ENCODE results near the gene B4GALNT2.
"Not testable (repeated sequence)": the region's sequence is repeated elsewhere in the genome, so short reads cannot be mapped to it uniquely, and the experiment has no call there.

The B4GALNT2 gene

GRCh38 chr17:49103360-49103759 lies 29.2 kb upstream of the B4GALNT2 start:
- not testable (repeated sequence) for H3K4me3 ChIP-seq (ENCODE audit: low read length in 2 of 2); H3K36me3 ChIP-seq (ENCODE audit: control insufficient read depth in 2 of 2, insufficient read depth in 2 of 2, low read length in 2 of 2); H3K9ac ChIP-seq (ENCODE audit: low read length in 2 of 2); H3K9me3 ChIP-seq (ENCODE audit: control insufficient read depth in 2 of 2, low read length in 2 of 2); H3K27ac ChIP-seq (ENCODE audit: low read length); H3K4me1 ChIP-seq (ENCODE audit: control insufficient read depth, insufficient read depth, low read length); H3K27me3 ChIP-seq (ENCODE audit: control insufficient read depth in 1 of 2, insufficient read depth in 2 of 2, low read length in 2 of 2)

GRCh38 chr17:49104511-49105074 lies 28.0 kb upstream of the B4GALNT2 start:
- peaks cover 6 to 7% of the 10 kb centered on the region in 2 donors for H3K27me3 ChIP-seq (ENCODE audit: control insufficient read depth in 1 of 2, insufficient read depth in 2 of 2, low read length in 2 of 2)
- no peaks in the 10 kb centered on the region for H3K36me3 ChIP-seq (ENCODE audit: control insufficient read depth in 2 of 2, insufficient read depth in 2 of 2, low read length in 2 of 2)
- H3K4me1 ChIP-seq (ENCODE audit: control insufficient read depth, insufficient read depth, low read length), result no peaks in the 10 kb centered on the region
- H3K9ac ChIP-seq (ENCODE audit: low read length in 2 of 2), result no peak overlapping the region
- no peak overlapping the region for H3K27ac ChIP-seq (ENCODE audit: low read length)
- H3K4me3 ChIP-seq (ENCODE audit: low read length in 2 of 2), result no peak overlapping the region
- no peaks in the 10 kb centered on the region for H3K9me3 ChIP-seq (ENCODE audit: control insufficient read depth in 2 of 2, low read length in 2 of 2)

DNA sequence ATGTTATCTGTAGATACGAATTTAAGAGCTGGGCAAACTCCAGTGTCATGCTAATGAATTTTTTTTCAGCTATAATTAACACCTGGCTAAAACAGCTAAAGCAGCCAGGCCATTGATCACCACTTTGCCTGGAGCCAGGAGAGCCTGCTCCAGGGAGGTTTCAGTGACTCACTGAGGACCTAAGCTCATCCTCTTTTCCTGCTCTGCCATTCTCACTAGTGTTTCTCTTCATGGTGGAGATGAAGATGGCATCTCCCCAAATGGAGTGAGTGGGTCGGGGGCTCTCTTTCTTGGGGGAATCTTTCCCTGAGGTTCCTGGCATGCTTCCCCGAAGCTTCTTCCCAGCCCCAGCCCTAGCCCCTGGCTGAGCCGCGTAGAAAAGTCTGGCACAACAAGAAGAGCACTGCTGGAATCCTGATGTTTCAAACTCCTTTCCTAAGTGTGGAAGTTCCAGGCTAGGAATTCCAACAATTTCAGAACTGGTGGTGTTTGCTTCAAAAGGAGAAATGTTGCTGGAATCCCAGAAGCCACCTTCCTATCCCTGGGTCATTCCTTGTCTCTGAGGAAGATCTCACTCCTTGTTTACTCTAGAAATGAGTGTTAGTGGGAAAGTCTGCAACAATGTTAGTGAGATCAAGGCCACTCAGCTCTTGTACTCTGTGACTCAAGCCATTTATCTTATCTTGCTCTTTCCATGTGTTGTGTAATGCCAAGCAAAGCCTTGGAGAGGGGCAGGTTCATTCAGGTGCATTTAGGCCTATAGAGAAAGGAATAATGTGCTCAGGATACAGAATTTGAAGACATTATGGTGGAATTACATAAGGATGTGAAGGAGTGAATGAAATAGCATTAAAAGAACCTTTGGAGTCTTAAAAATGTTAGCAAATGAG lies 26.0 kb upstream of the B4GALNT2 start:
- no peaks in the 10 kb centered on the region for H3K4me1 ChIP-seq (ENCODE audit: control insufficient read depth, insufficient read depth, low read length)
- peaks cover 6% of the 10 kb centered on the region in 2 donors for H3K27me3 ChIP-seq (ENCODE audit: control insufficient read depth in 1 of 2, insufficient read depth in 2 of 2, low read length in 2 of 2)
- H3K9ac ChIP-seq (ENCODE audit: low read length in 2 of 2), result no peak overlapping the region
- no peaks in the 10 kb centered on the region for H3K9me3 ChIP-seq (ENCODE audit: control insufficient read depth in 2 of 2, low read length in 2 of 2)
- no peaks in the 10 kb centered on the region for H3K36me3 ChIP-seq (ENCODE audit: control insufficient read depth in 2 of 2, insufficient read depth in 2 of 2, low read length in 2 of 2)
- no peak overlapping the region for H3K4me3 ChIP-seq (ENCODE audit: low read length in 2 of 2)
- H3K27ac ChIP-seq (ENCODE audit: low read length), result no peak overlapping the region

- Histone ChIP-seq H3K27me3 (ENCODE audit: control insufficient read depth in 1 of 2, insufficient read depth in 2 of 2, low read length in 2 of 2) (peaks cover 5 to 6% of the 10 kb centered on the region in 2 donors), H3K4me1 (ENCODE audit: control insufficient read depth, insufficient read depth, low read length) (no peaks in the 10 kb centered on the region), H3K4me3 (ENCODE audit: low read length in 2 of 2) (no peak overlapping the region), H3K27ac (ENCODE audit: low read length) (no peak overlapping the region), H3K9ac (ENCODE audit: low read length in 2 of 2) (no peak overlapping the region), H3K9me3 (ENCODE audit: control insufficient read depth in 2 of 2, low read length in 2 of 2) (no peaks in the 10 kb centered on the region), H3K36me3 (ENCODE audit: control insufficient read depth in 2 of 2, insufficient read depth in 2 of 2, low read length in 2 of 2) (no peaks in the 10 kb centered on the region)
These were observed 25.4 kb upstream of the B4GALNT2 start for GRCh38 chr17:49107211-49107557.

- Histone ChIP-seq H3K36me3 (ENCODE audit: control insufficient read depth in 2 of 2, insufficient read depth in 2 of 2, low read length in 2 of 2) (no peaks in the 10 kb centered on the region), H3K4me1 (ENCODE audit: control insufficient read depth, insufficient read depth, low read length) (no peaks in the 10 kb centered on the region), H3K4me3 (ENCODE audit: low read length in 2 of 2) (no peak overlapping the region), H3K27ac (ENCODE audit: low read length) (no peak overlapping the region), H3K9me3 (ENCODE audit: control insufficient read depth in 2 of 2, low read length in 2 of 2) (no peaks in the 10 kb centered on the region), H3K9ac (ENCODE audit: low read length in 2 of 2) (no peak overlapping the region), H3K27me3 (ENCODE audit: control insufficient read depth in 1 of 2, insufficient read depth in 2 of 2, low read length in 2 of 2) (peaks cover 5 to 6% of the 10 kb centered on the region in 2 donors)
These were observed 24.3 kb upstream of the B4GALNT2 start for GRCh38 chr17:49108318-49108717.

GRCh38 chr17:49110509-49110908 lies 22.1 kb upstream of the B4GALNT2 start:
- Histone ChIP-seq H3K27me3 (ENCODE audit: control insufficient read depth in 1 of 2, insufficient read depth in 2 of 2, low read length in 2 of 2) (peaks cover 0 to 2% of the 10 kb centered on the region in 2 donors), H3K4me1 (ENCODE audit: control insufficient read depth, insufficient read depth, low read length) (no peaks in the 10 kb centered on the region), H3K27ac (ENCODE audit: low read length) (no peak overlapping the region), H3K36me3 (ENCODE audit: control insufficient read depth in 2 of 2, insufficient read depth in 2 of 2, low read length in 2 of 2) (no peaks in the 10 kb centered on the region), H3K9me3 (ENCODE audit: control insufficient read depth in 2 of 2, low read length in 2 of 2) (no peaks in the 10 kb centered on the region), H3K4me3 (ENCODE audit: low read length in 2 of 2) (no peak overlapping the region), H3K9ac (ENCODE audit: low read length in 2 of 2) (no peak overlapping the region)

DNA sequence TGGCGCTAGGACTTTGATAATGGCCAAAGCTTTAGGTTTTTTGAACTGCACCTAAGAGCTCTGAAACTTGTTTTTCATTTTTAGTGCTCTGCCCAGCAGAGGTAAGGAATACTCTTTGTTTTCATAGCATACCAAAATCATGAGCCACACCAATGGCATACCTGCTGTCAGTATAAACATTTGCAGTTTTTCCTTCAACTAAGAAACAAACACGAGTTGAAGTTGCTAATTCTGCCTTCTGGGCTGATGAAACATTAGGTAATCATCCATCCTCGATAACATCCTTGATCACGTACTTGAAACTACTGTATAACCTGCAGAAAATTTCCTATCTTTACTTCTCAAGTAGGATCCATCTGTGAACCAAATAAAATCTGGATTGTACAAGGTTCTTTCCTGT lies 20.6 kb upstream of the B4GALNT2 start:
- no peaks in the 10 kb centered on the region for H3K9me3 ChIP-seq (ENCODE audit: control insufficient read depth in 2 of 2, low read length in 2 of 2)
- H3K4me3 ChIP-seq (ENCODE audit: low read length in 2 of 2), result no peak overlapping the region
- H3K4me1 ChIP-seq (ENCODE audit: control insufficient read depth, insufficient read depth, low read length), result no peaks in the 10 kb centered on the region
- no peak overlapping the region for H3K9ac ChIP-seq (ENCODE audit: low read length in 2 of 2)
- peaks cover 0 to under 1% of the 10 kb centered on the region in 2 donors for H3K27me3 ChIP-seq (ENCODE audit: control insufficient read depth in 1 of 2, insufficient read depth in 2 of 2, low read length in 2 of 2)
- H3K36me3 ChIP-seq (ENCODE audit: control insufficient read depth in 2 of 2, insufficient read depth in 2 of 2, low read length in 2 of 2), result no peaks in the 10 kb centered on the region
- H3K27ac ChIP-seq (ENCODE audit: low read length), result no peak overlapping the region

- Histone ChIP-seq H3K4me1 (ENCODE audit: control insufficient read depth, insufficient read depth, low read length) (no peaks in the 10 kb centered on the region), H3K27me3 (ENCODE audit: control insufficient read depth in 1 of 2, insufficient read depth in 2 of 2, low read length in 2 of 2) (peaks cover 0 to 2% of the 10 kb centered on the region in 2 donors), H3K27ac (ENCODE audit: low read length) (no peak overlapping the region), H3K4me3 (ENCODE audit: low read length in 2 of 2) (no peak overlapping the region), H3K36me3 (ENCODE audit: control insufficient read depth in 2 of 2, insufficient read depth in 2 of 2, low read length in 2 of 2) (no peaks in the 10 kb centered on the region), H3K9me3 (ENCODE audit: control insufficient read depth in 2 of 2, low read length in 2 of 2) (no peaks in the 10 kb centered on the region), H3K9ac (ENCODE audit: low read length in 2 of 2) (no peak overlapping the region)
These were observed 19.6 kb upstream of the B4GALNT2 start for GRCh38 chr17:49112936-49113335.

DNA sequence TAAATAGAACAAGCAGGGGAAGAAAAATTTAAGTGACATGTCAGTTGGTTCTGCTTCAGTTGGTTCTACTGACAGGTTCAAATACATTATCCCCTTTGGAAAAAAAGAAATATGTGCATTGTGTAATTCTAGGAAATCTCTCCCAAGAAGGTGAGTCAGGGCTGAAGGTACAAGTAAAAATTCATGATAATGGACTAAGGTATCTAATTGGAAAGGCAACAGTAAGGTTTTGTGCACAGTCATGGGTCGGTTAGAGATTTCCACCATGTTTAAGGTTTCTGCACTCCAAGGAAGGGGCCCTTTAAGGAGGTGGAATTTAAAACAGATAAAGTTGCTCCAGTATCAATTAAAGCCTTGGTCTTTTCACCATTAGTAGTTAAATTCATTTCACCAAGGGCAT lies 17.9 kb upstream of the B4GALNT2 start:
- Histone ChIP-seq H3K9me3 (ENCODE audit: control insufficient read depth in 2 of 2, low read length in 2 of 2) (no peaks in the 10 kb centered on the region), H3K9ac (ENCODE audit: low read length in 2 of 2) (no peak overlapping the region), H3K4me1 (ENCODE audit: control insufficient read depth, insufficient read depth, low read length) (no peaks in the 10 kb centered on the region), H3K27ac (ENCODE audit: low read length) (no peak overlapping the region), H3K4me3 (ENCODE audit: low read length in 2 of 2) (no peak overlapping the region), H3K36me3 (ENCODE audit: control insufficient read depth in 2 of 2, insufficient read depth in 2 of 2, low read length in 2 of 2) (no peaks in the 10 kb centered on the region), H3K27me3 (ENCODE audit: control insufficient read depth in 1 of 2, insufficient read depth in 2 of 2, low read length in 2 of 2) (peaks cover 0 to 3% of the 10 kb centered on the region in 2 donors)

GRCh38 chr17:49117587-49118230 lies 14.9 kb upstream of the B4GALNT2 start:
- Histone ChIP-seq H3K9me3 (ENCODE audit: control insufficient read depth in 2 of 2, low read length in 2 of 2) (no peaks in the 10 kb centered on the region), H3K27ac (ENCODE audit: low read length) (no peak overlapping the region), H3K27me3 (ENCODE audit: control insufficient read depth in 1 of 2, insufficient read depth in 2 of 2, low read length in 2 of 2) (peaks cover 0 to 10% of the 10 kb centered on the region in 2 donors), H3K9ac (ENCODE audit: low read length in 2 of 2) (no peak overlapping the region), H3K36me3 (ENCODE audit: control insufficient read depth in 2 of 2, insufficient read depth in 2 of 2, low read length in 2 of 2) (no peaks in the 10 kb centered on the region), H3K4me1 (ENCODE audit: control insufficient read depth, insufficient read depth, low read length) (no peaks in the 10 kb centered on the region), H3K4me3 (ENCODE audit: low read length in 2 of 2) (no peak overlapping the region)

DNA sequence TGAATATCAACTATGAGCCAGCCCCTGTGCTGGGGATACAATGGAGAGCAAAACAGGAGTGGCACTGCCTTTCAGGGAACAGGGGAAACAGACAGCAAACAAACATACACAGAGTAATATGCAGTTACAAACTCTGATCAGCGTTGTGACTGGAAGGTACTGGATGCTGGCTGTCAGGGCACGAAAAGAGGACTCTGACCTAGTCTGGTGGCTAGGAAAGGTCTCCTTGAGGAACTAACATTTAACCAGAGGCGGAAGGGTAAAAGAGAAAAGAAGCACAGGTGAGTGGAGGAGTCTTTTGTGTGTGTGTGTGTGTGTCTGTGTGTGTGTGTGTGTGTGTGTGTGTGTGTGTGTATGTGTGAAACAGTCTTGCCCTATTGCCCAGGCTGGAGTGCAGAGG lies 12.4 kb upstream of the B4GALNT2 start:
- Histone ChIP-seq H3K36me3 (ENCODE audit: control insufficient read depth in 2 of 2, insufficient read depth in 2 of 2, low read length in 2 of 2) (no peaks in the 10 kb centered on the region), H3K27me3 (ENCODE audit: control insufficient read depth in 1 of 2, insufficient read depth in 2 of 2, low read length in 2 of 2) (peaks cover 0 to 10% of the 10 kb centered on the region in 2 donors), H3K27ac (ENCODE audit: low read length) (no peak overlapping the region), H3K4me1 (ENCODE audit: control insufficient read depth, insufficient read depth, low read length) (no peaks in the 10 kb centered on the region), H3K9ac (ENCODE audit: low read length in 2 of 2) (no peak overlapping the region), H3K9me3 (ENCODE audit: control insufficient read depth in 2 of 2, low read length in 2 of 2) (no peaks in the 10 kb centered on the region), H3K4me3 (ENCODE audit: low read length in 2 of 2) (no peak overlapping the region)
